ENCODE data around the gene DSTN.

Gene DSTN

GRCh38 chr20:17611290-17611539 is 41.3 kb downstream of the DSTN start:
- intact Hi-C loops (cut with DNase I; ENCODE audit: low total_unique reads): loop anchor here (5.0 kb wide), 1 partner anchor 34 kb away; no protein-coding TSS in a partner anchor
- Histone ChIP-seq H3K4me1 (peaks cover 13 to 100% (median 90%) of the 10 kb centered on the region in 4 donors), H3K4me3 (no peak overlapping the region), H3K27me3 (no peaks in the 10 kb centered on the region), H3K9me3 (no peaks in the 10 kb centered on the region), H3K27ac (peak overlapping the region; percentile 80 to 95), H3K36me3 (peaks cover 50 to 61% (median 53%) of the 10 kb centered on the region in 3 donors)
- DNase-seq: peak; percentile 19 to 79
- no peak for TF ChIP-seq CTCF (IDR thresholded peaks at IDR 0.05)

- Histone ChIP-seq H3K36me3 (peaks cover 45 to 63% (median 53%) of the 10 kb centered on the region in 3 donors), H3K27ac (peak overlapping the region; percentile 80 to 95), H3K4me1 (peaks cover 13 to 100% (median 87%) of the 10 kb centered on the region in 4 donors), H3K27me3 (no peaks in the 10 kb centered on the region), H3K4me3 (peak overlapping the region in 1 of 2 donors; percentile 3), H3K9me3 (no peaks in the 10 kb centered on the region)
- peak; percentile 28 to 41 for TF ChIP-seq CTCF (IDR thresholded peaks at IDR 0.05)
- intact Hi-C loops (cut with DNase I; ENCODE audit: low total_unique reads): loop anchor here (5.0 kb wide), 1 partner anchor 34 kb away; no protein-coding TSS in a partner anchor
- peak in 1 of 2 donors; percentile 35 for DNase-seq
Observed at GRCh38 chr20:17611540-17612286, 41.8 kb downstream of the DSTN start.

GRCh38 chr20:17612287-17612991 is 42.6 kb downstream of the DSTN start:
- peak; percentile 47 to 93 for DNase-seq
- Histone ChIP-seq H3K27ac (peak overlapping the region; percentile 80 to 95), H3K27me3 (no peaks in the 10 kb centered on the region), H3K4me3 (peak overlapping the region in 1 of 2 donors; percentile 3), H3K9me3 (no peaks in the 10 kb centered on the region), H3K4me1 (peaks cover 13 to 100% (median 83%) of the 10 kb centered on the region in 4 donors), H3K36me3 (peaks cover 38 to 59% (median 46%) of the 10 kb centered on the region in 3 donors)
- TF ChIP-seq CTCF (IDR thresholded peaks at IDR 0.05): no peak
- intact Hi-C loops (cut with DNase I; ENCODE audit: low total_unique reads): loop anchor here (5.0 kb wide), 1 partner anchor 35 kb away; no protein-coding TSS in a partner anchor

- no peak for TF ChIP-seq CTCF (IDR thresholded peaks at IDR 0.05)
- no peak overlapping the region for H3K4me3 ChIP-seq
- DNase-seq: peak in 1 of 2 donors; percentile 69
- intact Hi-C loops (cut with DNase I; ENCODE audit: low total_unique reads): loop anchor here (5.0 kb wide), 1 partner anchor 36 kb away; no protein-coding TSS in a partner anchor
- peaks cover 13 to 100% (median 83%) of the 10 kb centered on the region in 4 donors for H3K4me1 ChIP-seq
- peak overlapping the region; percentile 80 to 95 for H3K27ac ChIP-seq
- peaks cover 32 to 54% (median 45%) of the 10 kb centered on the region in 3 donors for H3K36me3 ChIP-seq
- no peaks in the 10 kb centered on the region for H3K9me3 ChIP-seq
- no peaks in the 10 kb centered on the region for H3K27me3 ChIP-seq
Observed at GRCh38 chr20:17612992-17613327, 43.1 kb downstream of the DSTN start.

- no peaks in the 10 kb centered on the region for H3K27me3 ChIP-seq
- H3K36me3 ChIP-seq: peaks cover 26 to 54% (median 44%) of the 10 kb centered on the region in 3 donors
- peak overlapping the region; percentile 80 to 95 for H3K27ac ChIP-seq
- intact Hi-C loops (cut with DNase I; ENCODE audit: low total_unique reads): loop anchor here (5.0 kb wide), 1 partner anchor 36 kb away; no protein-coding TSS in a partner anchor
- TF ChIP-seq CTCF (IDR thresholded peaks at IDR 0.05): no peak
- peak overlapping the region in 1 of 2 donors; percentile 32 for H3K4me3 ChIP-seq
- peaks cover 13 to 94% (median 79%) of the 10 kb centered on the region in 4 donors for H3K4me1 ChIP-seq
- H3K9me3 ChIP-seq: no peaks in the 10 kb centered on the region
- peak; percentile 45 to 86 for DNase-seq
Observed at GRCh38 chr20:17613328-17614175, 43.7 kb downstream of the DSTN start.
